Suprapubic skin (tissue), 4 donors: ENCODE results near the gene CYFIP1. TPM values are rescaled to one million over a fixed set of nuclear protein-coding genes. Genes with fewer than 3 reads are reported as not detected.

ENCODE experiments used
- DNase-seq, 2 donors: peaks; one replicate each; pipeline ENCODE4 v3.0.0-alpha.2; 2019; ENCODE audit warnings: low spot score in 2 of 2
- H3K27ac ChIP-seq: fragments of 200-600 bp; sonication (generic); one replicate; pipeline ENCODE4 v1.5.1; 2019
- H3K27me3 ChIP-seq: fragments of 200-600 bp; sonication (generic); one replicate; pipeline ENCODE4 v1.5.1; 2019
- H3K36me3 ChIP-seq: fragments of 200-600 bp; sonication (generic); one replicate; pipeline ENCODE4 v1.5.1; 2019
- H3K4me1 ChIP-seq: fragments of 200-600 bp; sonication (generic); one replicate; pipeline ENCODE4 v1.5.1; 2019
- H3K4me3 ChIP-seq: fragments of 200-600 bp; sonication (generic); one replicate; pipeline ENCODE4 v1.5.1; 2019; ENCODE audit warnings: mild to moderate bottlenecking
- H3K9me3 ChIP-seq: fragments of 200-600 bp; sonication (generic); one replicate; pipeline ENCODE4 v1.5.1; 2019
- CTCF ChIP-seq, 2 donors: fragments of 200-600 bp in 1 of 2; fragments of 450-650 bp in 1 of 2; sonication (generic) in 1 of 2; IDR thresholded peaks; one replicate each; pipeline ENCODE4 v1.5.1; 2016 to 2019; ENCODE audit warnings: antibody characterized with exemption in 2 of 2, mild to moderate bottlenecking in 1 of 2, moderate library complexity in 1 of 2
- EP300 ChIP-seq: sonication (generic); formaldehyde crosslinking; IDR thresholded peaks from one replicate; pipeline ENCODE4 v1.6.1; 2017; ENCODE audit warnings: antibody characterized with exemption
- POLR2A ChIP-seq, 2 donors: fragments of 450-650 bp; IDR thresholded peaks; one replicate each; pipeline ENCODE4 v1.6.1; 2017; ENCODE audit warnings: antibody characterized with exemption in 2 of 2, mild to moderate bottlenecking in 2 of 2, moderate library complexity in 2 of 2
- POLR2AphosphoS5 ChIP-seq, 3 donors: sonication (generic); formaldehyde crosslinking; IDR thresholded peaks; one replicate each; pipeline ENCODE4 v1.6.1; 2017; ENCODE audit warnings: antibody characterized with exemption in 3 of 3
- WGBS: methylation state at CpG from one replicate; pipeline ENCODE4 v1.1.5; 2018; 5-methylcytosine and 5-hydroxymethylcytosine counted together
- total RNA-seq, 4 donors: library from RNA; depleted of rRNA; stranded (reverse); fragments of >200 nt; gene quantifications; one replicate each; pipeline ENCODE4 v1.1.0, GENCODE V29; 2016

CYFIP1 gene
- total RNA-seq, 4 donors from 2014 or later: 77.5 to 106 (median 99.4) TPM

- Histone ChIP-seq H3K36me3 (peaks cover 93% of the 10 kb centered on the region), H3K4me3 (no peak overlapping the region), H3K27ac (no peak overlapping the region), H3K4me1 (no peaks in the 10 kb centered on the region), H3K27me3 (no peaks in the 10 kb centered on the region), H3K9me3 (no peaks in the 10 kb centered on the region)
- no peak for TF ChIP-seq CTCF (IDR thresholded peaks at IDR 0.05)
- TF ChIP-seq POLR2A (IDR thresholded peaks at IDR 0.05): no peak
- TF ChIP-seq EP300: no peak
- TF ChIP-seq POLR2AphosphoS5 (IDR thresholded peaks at IDR 0.05): no peak
- DNase-seq: no peak
- WGBS: 96% methylated on average over 11 of the region's 11 CpGs
These were observed 109.3 kb downstream of the CYFIP1 start for GRCh38 chr15:22870865-22871264.

GRCh38 chr15:22869856-22870255 lies 110.3 kb downstream of the CYFIP1 start:
- H3K36me3 ChIP-seq: peaks cover 93% of the 10 kb centered on the region
- TF ChIP-seq POLR2A (IDR thresholded peaks at IDR 0.05): no peak
- no peak for TF ChIP-seq EP300
- no peak for TF ChIP-seq CTCF (IDR thresholded peaks at IDR 0.05)
- no peak for TF ChIP-seq POLR2AphosphoS5 (IDR thresholded peaks at IDR 0.05)
- DNase-seq: no peak
- no peak overlapping the region for H3K27ac ChIP-seq
- no peaks in the 10 kb centered on the region for H3K9me3 ChIP-seq
- WGBS: 94% methylated on average over 12 of the region's 12 CpGs
- no peak overlapping the region for H3K4me3 ChIP-seq
- no peaks in the 10 kb centered on the region for H3K4me1 ChIP-seq
- no peaks in the 10 kb centered on the region for H3K27me3 ChIP-seq

- TF ChIP-seq POLR2A (IDR thresholded peaks at IDR 0.05) (no peak), EP300 (no peak), CTCF (IDR thresholded peaks at IDR 0.05) (no peak), POLR2AphosphoS5 (IDR thresholded peaks at IDR 0.05) (no peak)
- Histone ChIP-seq H3K4me1 (no peaks in the 10 kb centered on the region), H3K9me3 (no peaks in the 10 kb centered on the region), H3K27ac (no peak overlapping the region), H3K27me3 (no peaks in the 10 kb centered on the region), H3K4me3 (no peak overlapping the region), H3K36me3 (peaks cover 92% of the 10 kb centered on the region)
- no peak for DNase-seq
- 84% methylated on average over 9 of the region's 9 CpGs for whole genome bisulfite sequencing
These were observed 111.2 kb downstream of the CYFIP1 start for GRCh38 chr15:22868928-22869327.

- TF ChIP-seq EP300 (no peak), POLR2A (IDR thresholded peaks at IDR 0.05) (no peak), POLR2AphosphoS5 (IDR thresholded peaks at IDR 0.05) (no peak), CTCF (IDR thresholded peaks at IDR 0.05) (no peak)
- Histone ChIP-seq H3K27ac (no peak overlapping the region), H3K4me1 (no peaks in the 10 kb centered on the region), H3K36me3 (peaks cover 91% of the 10 kb centered on the region), H3K9me3 (no peaks in the 10 kb centered on the region), H3K27me3 (no peaks in the 10 kb centered on the region), H3K4me3 (no peak overlapping the region)
- DNase-seq: no peak
- 34% methylated on average over 4 of the region's 4 CpGs for WGBS
These were observed 111.7 kb downstream of the CYFIP1 start for GRCh38 chr15:22868495-22868894.

- WGBS: 66% methylated on average over 6 of the region's 6 CpGs
- Histone ChIP-seq H3K9me3 (no peaks in the 10 kb centered on the region), H3K4me1 (no peaks in the 10 kb centered on the region), H3K27me3 (no peaks in the 10 kb centered on the region), H3K36me3 (peaks cover 89% of the 10 kb centered on the region), H3K4me3 (no peak overlapping the region), H3K27ac (no peak overlapping the region)
- no peak for TF ChIP-seq POLR2AphosphoS5 (IDR thresholded peaks at IDR 0.05)
- no peak for TF ChIP-seq CTCF (IDR thresholded peaks at IDR 0.05)
- no peak for TF ChIP-seq EP300
- TF ChIP-seq POLR2A (IDR thresholded peaks at IDR 0.05): no peak
- no peak for DNase-seq
These were observed 112.3 kb downstream of the CYFIP1 start for GRCh38 chr15:22867886-22868285.
